Mesenchymal stem cell (in vitro differentiated cells and primary cell): ENCODE data around the gene ID1.
"Not testable (repeated sequence)": the region's sequence is repeated elsewhere in the genome, so short reads cannot be mapped to it uniquely, and the experiment has no call there.

Source experiments
- DNase-seq: peaks from one replicate; pipeline ENCODE4 v3.0.0-alpha.2; 2013
- H2AFZ ChIP-seq: one replicate; pipeline ENCODE4 v1.6.1; 2013; ENCODE audit warnings: low read depth, mild to moderate bottlenecking, control low read depth, inconsistent platforms, low read length, moderate library complexity
- H2AK5ac ChIP-seq: 2 replicates; pipeline ENCODE4 v1.6.1; 2013; ENCODE audit warnings: low read length, moderate library complexity, mild to moderate bottlenecking, inconsistent platforms; ENCODE audit not compliant: severe bottlenecking
- H2BK120ac ChIP-seq: one replicate; pipeline ENCODE4 v1.6.1; 2013; ENCODE audit warnings: low read depth, mild to moderate bottlenecking, inconsistent platforms, low read length, moderate library complexity
- H2BK12ac ChIP-seq, 2 experiments: one replicate each; pipeline ENCODE4 v1.6.1; 2013; ENCODE audit warnings: inconsistent platforms in 2 of 2, low read length in 2 of 2, mild to moderate bottlenecking in 2 of 2, moderate library complexity in 2 of 2, control low read depth in 1 of 2
- H2BK15ac ChIP-seq: one replicate; pipeline ENCODE4 v1.6.1; 2013; ENCODE audit warnings: mild to moderate bottlenecking, low read depth, inconsistent platforms; ENCODE audit not compliant: poor library complexity, severe bottlenecking
- H2BK5ac ChIP-seq: 2 replicates; pipeline ENCODE4 v1.6.1; 2013; ENCODE audit warnings: low read depth, mild to moderate bottlenecking, low read length, control low read depth, inconsistent platforms; ENCODE audit not compliant: poor library complexity, severe bottlenecking
- H3K14ac ChIP-seq, 2 experiments: one replicate each; pipeline ENCODE4 v1.6.1; 2013; ENCODE audit warnings: inconsistent platforms in 2 of 2, low read length in 2 of 2, control low read depth in 1 of 2, mild to moderate bottlenecking in 1 of 2, moderate library complexity in 1 of 2
- H3K18ac ChIP-seq, 2 experiments: one replicate each; pipeline ENCODE4 v1.6.1; 2013; ENCODE audit warnings: inconsistent platforms in 2 of 2, low read length in 2 of 2, control low read depth in 1 of 2, low read depth in 1 of 2, mild to moderate bottlenecking in 1 of 2
- H3K23ac ChIP-seq, 2 experiments: one replicate each; pipeline ENCODE4 v1.6.1; 2013; ENCODE audit warnings: inconsistent platforms in 2 of 2, low read length in 2 of 2, mild to moderate bottlenecking in 2 of 2, moderate library complexity in 2 of 2, control low read depth in 1 of 2
- H3K27ac ChIP-seq: 2 replicates; pipeline ENCODE4 v1.5.1; 2013; ENCODE audit warnings: mild to moderate bottlenecking, moderate library complexity, low read length, control low read depth, inconsistent platforms; ENCODE audit not compliant: poor library complexity, severe bottlenecking
- H3K27me3 ChIP-seq, 2 experiments: 2 replicates each; pipeline versions ENCODE4 v1.6.1 to v1.7.0; 2013; ENCODE audit warnings: low read length in 2 of 2, mild to moderate bottlenecking in 2 of 2, moderate library complexity in 2 of 2, control low read depth in 1 of 2, inconsistent platforms in 1 of 2; ENCODE audit not compliant: control insufficient read depth in 1 of 2, insufficient read depth in 1 of 2
- H3K36me3 ChIP-seq, 2 experiments: 2 replicates each; pipeline versions ENCODE4 v1.6.1 to v1.7.0; 2013; ENCODE audit warnings: low read length in 2 of 2, control low read depth in 1 of 2, inconsistent platforms in 1 of 2, low read depth in 1 of 2, mild to moderate bottlenecking in 1 of 2; ENCODE audit not compliant: insufficient read depth in 2 of 2, control insufficient read depth in 1 of 2
- H3K4ac ChIP-seq, 2 experiments: one replicate each; pipeline ENCODE4 v1.6.1; 2013; ENCODE audit warnings: inconsistent platforms in 2 of 2, low read length in 2 of 2, mild to moderate bottlenecking in 2 of 2, moderate library complexity in 2 of 2, control low read depth in 1 of 2, low read depth in 1 of 2
- H3K4me1 ChIP-seq: 2 replicates; pipeline ENCODE4 v1.6.1; 2013; ENCODE audit warnings: low read depth, low read length, control low read depth; ENCODE audit not compliant: control insufficient read depth, insufficient read depth
- H3K4me2 ChIP-seq: 2 replicates; pipeline ENCODE4 v1.6.1; 2013; ENCODE audit warnings: low read length, mild to moderate bottlenecking, inconsistent platforms; ENCODE audit not compliant: poor library complexity, severe bottlenecking
- H3K4me3 ChIP-seq, 2 experiments: 2 replicates each; pipeline versions ENCODE4 v1.5.1 to v1.7.0; 2013; ENCODE audit warnings: low read length in 2 of 2, mild to moderate bottlenecking in 2 of 2, control low read depth in 1 of 2, low read depth in 1 of 2; ENCODE audit not compliant: insufficient read depth in 1 of 2
- H3K79me1 ChIP-seq: replicated peaks from 2 replicates; pipeline ENCODE4 v1.6.1; 2013; ENCODE audit warnings: mild to moderate bottlenecking, control low read depth, low read length, inconsistent platforms; ENCODE audit not compliant: poor library complexity, severe bottlenecking
- H3K9ac ChIP-seq: 2 replicates; pipeline ENCODE4 v1.7.0; 2013; ENCODE audit warnings: mild to moderate bottlenecking, low read length, moderate library complexity
- H3K9me3 ChIP-seq: 2 replicates; pipeline ENCODE4 v1.7.0; 2013; ENCODE audit warnings: mild to moderate bottlenecking, low read length; ENCODE audit not compliant: control insufficient read depth
- H4K8ac ChIP-seq: one replicate; pipeline ENCODE4 v1.6.1; 2013; ENCODE audit warnings: inconsistent platforms, mild to moderate bottlenecking, low read length, moderate library complexity
- H4K91ac ChIP-seq: one replicate; pipeline ENCODE4 v1.6.1; 2013; ENCODE audit warnings: mild to moderate bottlenecking, low read length, inconsistent platforms
- WGBS: methylation state at CpG from one replicate; pipeline ENCODE4 v1.1.7; 2013; ENCODE audit warnings: mixed read lengths; 5-methylcytosine and 5-hydroxymethylcytosine counted together

ID1 gene

GRCh38 chr20:31578448-31579138 lies 26.5 kb upstream of the ID1 start:
- H2BK5ac ChIP-seq = no peak overlapping the region
- H3K36me3 ChIP-seq = peaks cover 0 to 2% of the 10 kb centered on the region in 2 experiments
- H3K27ac ChIP-seq = no peak overlapping the region
- no peak overlapping the region for H3K4me3 ChIP-seq
- H3K14ac ChIP-seq = no peak overlapping the region
- no peaks in the 10 kb centered on the region for H3K27me3 ChIP-seq
- no peak overlapping the region for H3K23ac ChIP-seq
- no peak overlapping the region for H2BK12ac ChIP-seq
- H3K18ac ChIP-seq = no peak overlapping the region
- H2AFZ ChIP-seq = no peak overlapping the region
- no peak overlapping the region for H4K8ac ChIP-seq
- no peak overlapping the region for H3K9ac ChIP-seq
- 95% methylated on average over 43 of the region's 43 CpGs for WGBS
- no peak overlapping the region for H3K4ac ChIP-seq
- H2BK120ac ChIP-seq = no peak overlapping the region
- peaks cover 4% of the 10 kb centered on the region for H3K4me1 ChIP-seq
- H2BK15ac ChIP-seq = peak overlapping the region; percentile 88
- no peaks in the 10 kb centered on the region for H3K79me1 ChIP-seq
- H3K4me2 ChIP-seq = no peak overlapping the region
- peak overlapping the region; percentile 53 for H4K91ac ChIP-seq
- no peak overlapping the region for H2AK5ac ChIP-seq
- H3K9me3 ChIP-seq = no peaks in the 10 kb centered on the region
- DNase-seq = no peak

- Histone ChIP-seq H3K36me3 (peaks cover 0 to 2% of the 10 kb centered on the region in 2 experiments), H3K4me2 (no peak overlapping the region), H3K23ac (no peak overlapping the region), H2BK5ac (no peak overlapping the region), H3K79me1 (no peaks in the 10 kb centered on the region), H2AFZ (no peak overlapping the region), H4K8ac (no peak overlapping the region), H3K9ac (no peak overlapping the region), H2BK12ac (no peak overlapping the region), H2BK15ac (no peak overlapping the region), H3K14ac (no peak overlapping the region), H3K27me3 (no peaks in the 10 kb centered on the region), H2BK120ac (no peak overlapping the region), H2AK5ac (no peak overlapping the region), H4K91ac (no peak overlapping the region), H3K18ac (no peak overlapping the region), H3K4me3 (no peak overlapping the region), H3K9me3 (no peaks in the 10 kb centered on the region), H3K27ac (no peak overlapping the region), H3K4me1 (peaks cover 2% of the 10 kb centered on the region), H3K4ac (no peak overlapping the region)
- DNase-seq = no peak
- WGBS = 99% methylated on average over 6 of the region's 6 CpGs
These were observed 25.8 kb upstream of the ID1 start for GRCh38 chr20:31579245-31579644.

GRCh38 chr20:31579941-31580651 lies 25.0 kb upstream of the ID1 start:
- H2BK15ac ChIP-seq, H3K4me2 ChIP-seq, DNase-seq, H3K4me3 ChIP-seq, H3K79me1 ChIP-seq, H3K9ac ChIP-seq, H2BK120ac ChIP-seq, H4K8ac ChIP-seq, H3K4me1 ChIP-seq, H3K4ac ChIP-seq, H2BK5ac ChIP-seq, H2AFZ ChIP-seq, H2BK12ac ChIP-seq, H3K27me3 ChIP-seq, H3K18ac ChIP-seq, H3K27ac ChIP-seq, H2AK5ac ChIP-seq, H3K14ac ChIP-seq, H3K36me3 ChIP-seq, H3K23ac ChIP-seq, H4K91ac ChIP-seq, H3K9me3 ChIP-seq: not testable (repeated sequence)
- WGBS = 98% methylated on average over 17 of the region's 17 CpGs

- Histone ChIP-seq H3K27me3 (no peaks in the 10 kb centered on the region), H3K4me2 (no peak overlapping the region), H3K27ac (no peak overlapping the region), H2BK15ac (no peak overlapping the region), H2BK12ac (no peak overlapping the region), H3K23ac (peak overlapping the region in 1 of 2 experiments; percentile 46), H3K9ac (no peak overlapping the region), H4K91ac (no peak overlapping the region), H2AFZ (no peak overlapping the region), H3K36me3 (peaks cover 0 to 2% of the 10 kb centered on the region in 2 experiments), H2AK5ac (no peak overlapping the region), H3K4ac (no peak overlapping the region), H2BK120ac (no peak overlapping the region), H4K8ac (no peak overlapping the region), H3K79me1 (no peaks in the 10 kb centered on the region), H3K9me3 (no peaks in the 10 kb centered on the region), H3K14ac (no peak overlapping the region), H3K4me3 (no peak overlapping the region), H3K18ac (no peak overlapping the region), H3K4me1 (peaks cover 2% of the 10 kb centered on the region), H2BK5ac (no peak overlapping the region)
- DNase-seq = no peak
- 79% methylated on average over 7 of the region's 7 CpGs for WGBS
These were observed 24.4 kb upstream of the ID1 start for GRCh38 chr20:31580706-31581105.
